Hepatocyte (in vitro differentiated cells): ENCODE measurements around the gene PLEKHG5. TPM values are rescaled to one million over a fixed set of nuclear protein-coding genes. Genes with fewer than 3 reads are reported as not detected.

ENCODE experiments used
- DNase-seq: peaks from one replicate; pipeline ENCODE4 v3.0.0-alpha.2; 2016; ENCODE audit warnings: low spot score
- H2AFZ ChIP-seq: fragments of 200-600 bp; sonication (generic); 2 replicates; pipeline ENCODE4 v1.6.0; 2016; ENCODE audit warnings: antibody characterized with exemption, mild to moderate bottlenecking
- H3K27ac ChIP-seq: fragments of 200-600 bp; sonication (generic); 2 replicates; pipeline ENCODE4 v1.5.1; 2016; ENCODE audit warnings: mild to moderate bottlenecking
- H3K27me3 ChIP-seq: fragments of 200-600 bp; sonication (generic); 2 replicates; pipeline ENCODE4 v1.6.1; 2016
- H3K36me3 ChIP-seq: fragments of 200-600 bp; sonication (generic); replicated peaks from 2 replicates; pipeline ENCODE4 v1.5.1; 2016; ENCODE audit warnings: low read depth; ENCODE audit not compliant: insufficient read depth
- H3K4me1 ChIP-seq: fragments of 200-600 bp; sonication (generic); 2 replicates; pipeline ENCODE4 v1.5.1; 2016; ENCODE audit warnings: mild to moderate bottlenecking, moderate library complexity; ENCODE audit not compliant: insufficient read depth
- H3K4me2 ChIP-seq: fragments of 200-600 bp; sonication (generic); 2 replicates; pipeline ENCODE4 v1.6.0; 2016
- H3K4me3 ChIP-seq: fragments of 200-600 bp; sonication (generic); 2 replicates; pipeline ENCODE4 v1.5.1; 2016; ENCODE audit warnings: mild to moderate bottlenecking
- H3K79me2 ChIP-seq: fragments of 200-600 bp; sonication (generic); 2 replicates; pipeline ENCODE4 v1.6.0; 2017; ENCODE audit warnings: mild to moderate bottlenecking
- H3K9me2 ChIP-seq: fragments of 200-600 bp; sonication (generic); replicated peaks from 2 replicates; pipeline ENCODE4 v1.6.0; 2017; ENCODE audit warnings: mild to moderate bottlenecking; ENCODE audit not compliant: insufficient read depth
- H3K9me3 ChIP-seq: fragments of 200-600 bp; sonication (generic); 2 replicates; pipeline ENCODE4 v1.5.1; 2016; ENCODE audit warnings: low read depth, mild to moderate bottlenecking
- H4K20me1 ChIP-seq: fragments of 200-600 bp; sonication (generic); 2 replicates; pipeline ENCODE4 v1.6.0; 2016; ENCODE audit warnings: mild to moderate bottlenecking; ENCODE audit not compliant: insufficient read depth, poor library complexity, severe bottlenecking
- EZH2 ChIP-seq: fragments of 200-600 bp; sonication (generic); IDR thresholded peaks from 2 replicates; pipeline ENCODE4 v1.6.1; 2016; ENCODE audit warnings: antibody characterized with exemption, mild to moderate bottlenecking, borderline replicate concordance
- EZH2phosphoT487 ChIP-seq: fragments of 200-600 bp; sonication (generic); IDR thresholded peaks from one replicate; pipeline ENCODE4 v1.6.1; 2018; ENCODE audit warnings: antibody characterized with exemption, mild to moderate bottlenecking, low read depth, moderate library complexity; ENCODE audit not compliant: unreplicated experiment, severe bottlenecking
- WGBS: methylation state at CpG from one replicate; pipeline ENCODE4 v1.1.6; 2016; ENCODE audit warnings: low lambda C conversion rate; ENCODE audit errors: missing lambda C conversion rate; 5-methylcytosine and 5-hydroxymethylcytosine counted together
- polyA plus RNA-seq: library from polyadenylated mRNA; unstranded; fragments of >200 nt; fragmentation: Nextera tagmentation; extraction: Ambion mirVana; gene quantifications from 2 replicates; pipeline ENCODE4 v1.2.1, GENCODE V29; 2016
- total RNA-seq: library from RNA; depleted of rRNA; stranded (reverse); fragments of >200 nt; gene quantifications from 2 replicates; pipeline ENCODE4 v1.2.3, GENCODE V29; 2014
- TF ChIP-seq, protein P1 (sequence below): fragments of 200-600 bp; sonication (generic); IDR thresholded peaks from 2 replicates; pipeline ENCODE4 v1.5.1; 2016; ENCODE audit warnings: antibody characterized with exemption, mild to moderate bottlenecking; ENCODE audit not compliant: poor library complexity

Gene PLEKHG5
- total and polyA plus RNA-seq, 2 experiments from 2014 or later = 11.5 to 13.3 TPM

DNA sequence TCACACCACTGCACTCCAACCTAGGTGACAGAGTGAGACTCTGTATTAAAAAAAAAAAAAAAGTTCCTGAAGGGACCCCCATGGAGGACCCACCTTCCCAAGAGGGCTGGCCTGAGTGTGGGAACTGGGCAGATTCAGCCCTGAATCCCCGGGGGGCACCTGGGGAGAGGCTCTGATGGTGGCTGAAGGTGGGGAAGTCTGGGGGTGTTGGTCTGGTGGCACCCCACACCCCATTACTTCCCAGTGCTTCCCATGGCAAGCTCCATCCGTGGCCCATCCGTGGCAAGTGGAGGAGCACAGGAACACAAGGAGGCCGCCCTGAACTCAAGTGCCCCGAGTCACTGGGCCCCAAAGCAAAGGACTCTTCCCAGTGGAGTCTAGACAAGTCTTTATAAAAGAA lies 24.7 kb downstream of the PLEKHG5 start:
- no peaks in the 10 kb centered on the region for H3K27me3 ChIP-seq
- no peaks in the 10 kb centered on the region for H4K20me1 ChIP-seq
- H3K9me3 ChIP-seq = no peaks in the 10 kb centered on the region
- no peaks in the 10 kb centered on the region for H3K4me1 ChIP-seq
- WGBS = 97% methylated on average over 5 of the region's 5 CpGs
- H2AFZ ChIP-seq = no peak overlapping the region
- TF ChIP-seq EZH2phosphoT487 (no peak), EZH2 (no peak)
- TF ChIP-seq, protein P1, sequence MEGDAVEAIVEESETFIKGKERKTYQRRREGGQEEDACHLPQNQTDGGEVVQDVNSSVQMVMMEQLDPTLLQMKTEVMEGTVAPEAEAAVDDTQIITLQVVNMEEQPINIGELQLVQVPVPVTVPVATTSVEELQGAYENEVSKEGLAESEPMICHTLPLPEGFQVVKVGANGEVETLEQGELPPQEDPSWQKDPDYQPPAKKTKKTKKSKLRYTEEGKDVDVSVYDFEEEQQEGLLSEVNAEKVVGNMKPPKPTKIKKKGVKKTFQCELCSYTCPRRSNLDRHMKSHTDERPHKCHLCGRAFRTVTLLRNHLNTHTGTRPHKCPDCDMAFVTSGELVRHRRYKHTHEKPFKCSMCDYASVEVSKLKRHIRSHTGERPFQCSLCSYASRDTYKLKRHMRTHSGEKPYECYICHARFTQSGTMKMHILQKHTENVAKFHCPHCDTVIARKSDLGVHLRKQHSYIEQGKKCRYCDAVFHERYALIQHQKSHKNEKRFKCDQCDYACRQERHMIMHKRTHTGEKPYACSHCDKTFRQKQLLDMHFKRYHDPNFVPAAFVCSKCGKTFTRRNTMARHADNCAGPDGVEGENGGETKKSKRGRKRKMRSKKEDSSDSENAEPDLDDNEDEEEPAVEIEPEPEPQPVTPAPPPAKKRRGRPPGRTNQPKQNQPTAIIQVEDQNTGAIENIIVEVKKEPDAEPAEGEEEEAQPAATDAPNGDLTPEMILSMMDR = no peak
- no peaks in the 10 kb centered on the region for H3K9me2 ChIP-seq
- no peak overlapping the region for H3K4me2 ChIP-seq
- H3K27ac ChIP-seq = no peak overlapping the region
- H3K79me2 ChIP-seq = no peaks in the 10 kb centered on the region
- H3K36me3 ChIP-seq = no peaks in the 10 kb centered on the region
- H3K4me3 ChIP-seq = no peak overlapping the region
- no peak for DNase-seq

DNA sequence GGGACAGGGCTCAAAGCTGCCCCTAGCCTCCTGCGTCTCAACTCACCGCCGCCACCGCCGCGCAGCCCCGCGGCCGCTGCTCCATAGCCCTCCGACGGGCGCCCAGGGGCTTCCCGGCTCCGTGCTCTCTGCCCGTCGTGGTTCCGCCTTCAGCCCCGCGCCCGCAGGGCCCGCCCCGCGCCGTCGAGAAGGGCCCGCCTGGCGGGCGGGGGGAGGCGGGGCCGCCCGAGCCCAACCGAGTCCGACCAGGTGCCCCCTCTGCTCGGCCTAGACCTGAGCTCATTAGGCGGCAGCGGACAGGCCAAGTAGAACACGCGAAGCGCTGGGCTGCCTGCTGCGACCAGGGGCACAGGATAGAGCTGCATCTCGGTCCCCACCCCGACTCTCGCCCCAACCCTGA lies 25.4 kb downstream of the PLEKHG5 start, which contains the start of gene TNFRSF25:
TNFRSF25 (minus strand) TSS at position 151 of the 400 bp plus-strand sequence; CDS start at position 85, 66 bp downstream.
- TF ChIP-seq EZH2phosphoT487 = no peak
- TF ChIP-seq, protein P1 = no peak
- no peak for TF ChIP-seq EZH2
- Histone ChIP-seq H4K20me1 (no peaks in the 10 kb centered on the region), H3K27ac (no peak within 1 kb of the TSS)

DNA sequence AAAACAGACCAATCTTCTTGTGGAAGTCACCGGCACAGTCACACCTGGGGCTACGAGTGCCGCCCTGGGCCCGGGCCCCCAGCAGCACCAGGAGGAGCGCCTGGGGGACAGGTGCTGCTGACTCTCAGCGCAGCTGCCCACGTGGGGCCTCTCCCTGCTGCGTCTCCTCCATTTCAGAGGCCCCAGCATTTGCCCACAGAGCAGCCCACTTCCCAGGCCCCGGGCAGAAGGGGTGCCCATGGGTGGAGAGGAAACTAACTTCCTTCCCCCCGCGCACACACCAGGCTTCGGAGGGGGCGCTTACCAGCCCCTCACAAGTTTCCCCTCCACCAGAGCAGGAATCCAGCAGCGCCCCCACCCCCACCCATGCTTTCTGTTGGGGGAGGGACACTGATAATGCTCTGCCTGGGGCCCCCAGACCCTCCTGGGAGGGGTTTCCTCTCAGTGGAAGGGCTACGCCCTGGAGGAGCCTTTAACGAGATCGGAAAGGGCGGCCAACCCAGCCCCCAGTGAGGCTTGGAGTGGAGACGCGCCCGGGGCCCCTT lies 25.9 kb downstream of the PLEKHG5 start:
- H3K4me1 ChIP-seq = no peaks in the 10 kb centered on the region
- H3K4me2 ChIP-seq = no peak overlapping the region
- no peaks in the 10 kb centered on the region for H4K20me1 ChIP-seq
- no peak for DNase-seq
- WGBS = 81% methylated on average over 20 of the region's 21 CpGs
- no peaks in the 10 kb centered on the region for H3K9me2 ChIP-seq
- H3K4me3 ChIP-seq = no peak overlapping the region
- no peak overlapping the region for H3K27ac ChIP-seq
- H2AFZ ChIP-seq = no peak overlapping the region
- no peaks in the 10 kb centered on the region for H3K79me2 ChIP-seq
- H3K36me3 ChIP-seq = no peaks in the 10 kb centered on the region
- H3K27me3 ChIP-seq = no peaks in the 10 kb centered on the region
- H3K9me3 ChIP-seq = no peaks in the 10 kb centered on the region
- TF ChIP-seq, protein P1 = no peak
- TF ChIP-seq EZH2 (no peak), EZH2phosphoT487 (no peak)

More for the DNA sequence above, 25.4 kb downstream of the PLEKHG5 start, which contains the start of gene TNFRSF25:
- no peak for DNase-seq
- Histone ChIP-seq H3K4me1 (no peaks in the 10 kb centered on the region), H3K4me2 (no peak within 1 kb of the TSS), H3K36me3 (no peaks in the 10 kb centered on the region), H3K9me3 (no peaks in the 10 kb centered on the region), H3K4me3 (no peak within 1 kb of the TSS), H3K79me2 (no peaks in the 10 kb centered on the region), H3K9me2 (no peaks in the 10 kb centered on the region), H2AFZ (no peak within 1 kb of the TSS), H3K27me3 (no peaks in the 10 kb centered on the region)
- WGBS = 66% methylated on average over 27 of the region's 43 CpGs
